Measurements from ENCODE around the gene NFIL3. TPM values are rescaled to one million over a fixed set of nuclear protein-coding genes. Genes with fewer than 3 reads are reported as not detected.
A peak's percentile ranks its signal among the peaks of the same experiment; 100 is the strongest.

The NFIL3 gene
- total and polyA plus RNA-seq, 2 of the 8 experiments (the other 6 are each of a cell fraction or from before 2014, with no cell fraction given) = 3.4 to 13.5 TPM

GRCh38 chr9:91421128-91421765 is 2.4 kb downstream of the NFIL3 start (continued):
- TF ChIP-seq RNF2 (IDR thresholded peaks at IDR 0.05; ENCODE audit: borderline replicate concordance, low read depth, low read length, missing control alignments, poor library complexity, severe bottlenecking) (no peak), EP300 (IDR thresholded peaks at IDR 0.05; ENCODE audit: borderline replicate concordance in 1 of 2, low read depth in 2 of 2, low read length in 2 of 2) (no peak), JUN (IDR thresholded peaks at IDR 0.05; ENCODE audit: low read depth, low read length) (no peak), SUZ12 (IDR thresholded peaks at IDR 0.05; ENCODE audit: low read length) (no peak), ASH2L (IDR thresholded peaks at IDR 0.05; ENCODE audit: low read length) (peak; percentile 32), RXRA (IDR thresholded peaks at IDR 0.05; ENCODE audit: insufficient read depth, low read depth, low read length) (no peak), SRF (IDR thresholded peaks at IDR 0.05; ENCODE audit: low read depth, low read length) (no peak), SP2 (IDR thresholded peaks at IDR 0.05; ENCODE audit: low read length) (no peak), BRCA1 (IDR thresholded peaks at IDR 0.05; ENCODE audit: low read depth, low read length) (no peak), KDM1A (IDR thresholded peaks at IDR 0.05; ENCODE audit: borderline replicate concordance, low read length) (no peak), ZNF274 (IDR thresholded peaks at IDR 0.05; ENCODE audit: borderline replicate concordance, extremely low read depth, low read length) (no peak), TAF7 (optimal IDR thresholded peaks at IDR 0.05; ENCODE audit: borderline replicate concordance, low read depth, low read length) (no peak), BCL11A (IDR thresholded peaks at IDR 0.05; ENCODE audit: low read depth in 2 of 2, low read length in 2 of 2) (no peak), KDM4A (IDR thresholded peaks at IDR 0.05; ENCODE audit: low read depth, low read length, severe bottlenecking) (peak; percentile 93), GABPA (IDR thresholded peaks at IDR 0.05; ENCODE audit: borderline replicate concordance, insufficient read depth, low read length) (no peak), CHD1 (IDR thresholded peaks at IDR 0.05; ENCODE audit: low read depth, low read length) (no peak), TCF12 (IDR thresholded peaks at IDR 0.05; ENCODE audit: low read depth, low read length) (no peak), RFX5 (IDR thresholded peaks at IDR 0.05; ENCODE audit: borderline replicate concordance, low read depth, low read length) (no peak)

All from H1 (cell line).